HPDE6-E6E7 (cell line): ENCODE data around the gene KCTD2.
A peak's percentile ranks its signal among the peaks of the same experiment; 100 is the strongest.
"Not testable (repeated sequence)": the region's sequence is repeated elsewhere in the genome, so short reads cannot be mapped to it uniquely, and the experiment has no call there.

Experiments
- DNase-seq: peaks from one replicate; pipeline ENCODE4 v3.0.0; 2011; ENCODE audit warnings: missing footprints; ENCODE audit errors: extremely low spot score

The KCTD2 gene

GRCh38 chr17:75020331-75021110 is 26.5 kb upstream of the KCTD2 start:
- no peak for DNase-seq

GRCh38 chr17:75024686-75025397 is 22.2 kb upstream of the KCTD2 start:
- no peak for DNase-seq

DNA sequence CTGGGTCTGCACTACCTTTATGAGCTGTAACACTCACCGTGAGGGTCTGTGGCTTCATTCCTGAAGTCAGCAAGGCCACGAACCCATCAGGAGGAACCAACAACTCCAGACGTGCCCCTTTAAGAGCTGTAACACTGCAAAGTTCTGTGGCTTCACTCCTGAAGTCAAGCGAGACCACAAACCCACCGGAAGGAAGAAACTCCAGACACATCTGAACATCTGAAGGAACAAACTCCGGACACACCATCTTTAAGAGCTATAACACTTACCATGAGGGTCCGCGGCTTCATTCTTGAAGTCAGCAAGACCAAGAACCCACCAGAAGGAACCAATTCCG is 21.7 kb upstream of the KCTD2 start:
- DNase-seq: not testable (repeated sequence)

- not testable (repeated sequence) for DNase-seq
These were observed 20.4 kb upstream of the KCTD2 start for GRCh38 chr17:75026650-75027049.

DNA sequence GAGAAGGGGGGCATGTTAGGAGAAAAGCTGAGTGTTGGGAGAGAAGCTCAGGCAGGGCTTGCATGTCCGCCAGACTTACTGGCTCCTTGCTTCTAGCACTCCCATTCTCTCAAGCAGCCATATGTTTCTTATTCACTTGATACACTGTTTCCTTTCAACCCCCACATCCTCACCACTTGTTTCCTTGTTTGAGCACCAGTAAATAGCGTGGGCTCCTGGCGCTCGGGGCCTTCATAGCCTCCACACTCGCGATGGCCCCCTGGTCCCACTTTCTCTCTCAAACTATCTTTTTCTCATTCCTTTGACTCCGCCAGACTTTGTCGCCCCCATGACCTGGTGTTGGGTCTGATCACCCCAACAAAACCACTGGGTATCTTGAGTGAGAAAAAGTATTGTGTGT is 16.9 kb upstream of the KCTD2 start:
- no peak for DNase-seq

- peak; percentile 87 for DNase-seq
These were observed 14.9 kb upstream of the KCTD2 start for GRCh38 chr17:75031972-75032719.

DNA sequence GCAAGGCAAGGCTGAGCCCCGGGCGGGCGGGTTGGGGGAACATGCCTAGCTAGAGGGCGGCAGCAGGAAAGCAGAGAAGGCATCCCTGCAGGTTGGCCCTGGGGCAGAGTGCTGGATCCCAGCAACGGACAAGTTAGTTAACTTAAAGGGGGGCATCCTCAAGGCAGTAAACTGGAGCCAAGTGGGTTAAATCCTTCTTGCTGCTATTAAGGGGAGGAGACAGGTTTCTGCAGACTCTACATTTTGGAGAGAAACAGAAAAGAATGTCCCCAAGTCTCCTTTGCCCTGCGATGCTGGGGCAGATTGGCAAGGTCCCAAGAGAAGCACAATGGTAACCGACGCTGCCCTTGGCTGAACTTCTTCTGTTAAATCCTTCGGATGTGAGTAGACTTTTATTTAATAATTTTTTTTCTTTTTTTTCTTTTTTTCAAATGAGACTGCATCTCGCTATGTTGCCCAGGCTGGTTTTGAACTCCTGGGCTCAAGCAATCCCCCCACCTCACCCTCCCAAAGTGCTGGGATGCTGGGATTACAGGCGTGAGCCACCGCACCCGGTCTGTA is 14.2 kb upstream of the KCTD2 start:
- DNase-seq: no peak

DNA sequence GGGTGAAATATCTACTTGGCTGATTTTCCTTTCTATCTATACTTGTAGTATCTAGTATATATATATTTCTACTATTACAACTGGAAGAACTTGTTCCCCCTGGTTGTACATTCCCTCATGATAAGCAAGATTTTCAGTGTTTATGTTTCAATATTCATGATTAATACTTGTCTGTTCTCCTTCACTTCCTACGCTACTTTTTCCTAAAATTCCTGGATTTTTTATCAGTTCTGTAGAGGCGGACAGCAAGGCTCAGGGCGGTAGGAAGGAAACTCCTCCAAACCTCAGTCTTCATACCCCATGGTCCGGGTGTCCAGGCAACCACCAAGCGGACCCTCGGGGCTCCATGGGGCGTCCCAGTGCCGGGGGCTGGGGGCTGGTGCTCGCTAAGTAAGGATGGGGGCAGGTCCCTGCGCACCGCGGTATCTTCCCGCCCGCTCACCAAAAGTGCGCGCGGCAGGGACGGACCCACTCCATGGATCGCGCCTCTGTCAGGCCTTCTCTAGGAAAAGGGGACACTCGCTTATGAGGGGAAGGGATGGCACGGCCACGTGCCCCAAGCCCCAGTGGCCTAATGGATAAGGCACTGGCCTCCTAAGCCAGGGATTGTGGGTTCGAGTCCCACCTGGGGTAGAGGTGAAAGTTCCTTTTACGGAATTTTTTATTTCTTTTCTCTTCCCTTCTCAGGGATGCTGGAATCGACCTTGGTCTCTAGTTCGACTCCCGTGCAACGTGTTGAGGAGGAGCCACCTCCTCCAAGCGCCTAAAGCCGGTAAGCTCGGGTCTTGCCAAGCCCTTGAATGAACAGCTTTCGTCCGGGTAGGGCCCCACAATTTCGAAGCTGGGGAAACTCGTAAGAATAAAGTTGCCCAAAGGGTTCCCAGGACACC is 13.4 kb upstream of the KCTD2 start:
- DNase-seq: peak; percentile 83

GRCh38 chr17:75034236-75034908 is 12.7 kb upstream of the KCTD2 start:
- peak; percentile 54 for DNase-seq

DNA sequence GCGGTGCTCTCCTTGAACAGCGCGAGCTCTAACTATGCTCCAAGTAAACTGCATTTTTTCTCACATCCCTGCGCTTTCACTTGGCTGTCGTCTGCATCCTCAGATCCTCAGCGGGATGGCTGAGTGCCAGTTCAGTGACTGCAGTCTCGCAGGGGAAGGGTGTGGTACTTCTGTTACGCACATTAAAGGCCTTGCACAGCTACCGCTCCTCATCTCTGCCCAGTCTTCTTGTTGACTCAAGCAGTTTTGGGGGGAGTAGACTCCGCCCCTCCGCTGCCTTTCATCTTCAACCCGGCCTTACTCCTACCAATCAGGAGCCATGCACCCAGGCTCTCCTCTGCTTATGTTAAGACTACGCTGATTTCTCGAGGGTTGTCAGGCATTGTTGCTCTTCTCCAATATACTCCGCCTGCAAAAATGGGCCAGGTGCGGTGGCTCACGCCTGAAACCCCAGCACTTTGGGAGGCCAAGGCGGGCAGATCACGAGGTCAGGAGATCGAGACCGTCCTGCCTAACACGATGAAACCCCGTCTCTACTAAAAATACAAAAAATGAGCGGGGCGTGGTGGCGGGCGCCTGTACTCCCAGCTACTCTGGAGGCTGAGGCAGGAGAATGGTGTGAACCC is 10.3 kb upstream of the KCTD2 start:
- DNase-seq: no peak

DNA sequence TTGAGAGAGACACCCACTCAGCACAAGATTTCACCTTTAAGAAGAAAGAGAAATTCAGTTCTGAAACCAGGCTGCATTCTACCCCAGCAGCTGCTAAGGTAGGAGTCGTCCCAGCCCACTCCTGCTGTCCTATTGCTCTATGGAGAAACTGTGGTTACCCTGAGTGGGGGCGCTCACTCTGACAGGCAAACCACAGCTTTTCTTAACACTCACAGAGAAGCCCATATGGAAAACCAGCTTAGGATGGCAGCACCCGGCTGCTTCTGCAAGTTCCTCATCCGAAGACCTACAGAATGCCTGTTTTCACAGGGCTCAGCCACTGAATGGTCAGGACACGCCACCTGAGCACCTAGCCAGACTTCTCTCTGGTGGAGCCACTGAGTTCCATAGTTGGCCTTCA is 7.8 kb upstream of the KCTD2 start:
- no peak for DNase-seq

DNA sequence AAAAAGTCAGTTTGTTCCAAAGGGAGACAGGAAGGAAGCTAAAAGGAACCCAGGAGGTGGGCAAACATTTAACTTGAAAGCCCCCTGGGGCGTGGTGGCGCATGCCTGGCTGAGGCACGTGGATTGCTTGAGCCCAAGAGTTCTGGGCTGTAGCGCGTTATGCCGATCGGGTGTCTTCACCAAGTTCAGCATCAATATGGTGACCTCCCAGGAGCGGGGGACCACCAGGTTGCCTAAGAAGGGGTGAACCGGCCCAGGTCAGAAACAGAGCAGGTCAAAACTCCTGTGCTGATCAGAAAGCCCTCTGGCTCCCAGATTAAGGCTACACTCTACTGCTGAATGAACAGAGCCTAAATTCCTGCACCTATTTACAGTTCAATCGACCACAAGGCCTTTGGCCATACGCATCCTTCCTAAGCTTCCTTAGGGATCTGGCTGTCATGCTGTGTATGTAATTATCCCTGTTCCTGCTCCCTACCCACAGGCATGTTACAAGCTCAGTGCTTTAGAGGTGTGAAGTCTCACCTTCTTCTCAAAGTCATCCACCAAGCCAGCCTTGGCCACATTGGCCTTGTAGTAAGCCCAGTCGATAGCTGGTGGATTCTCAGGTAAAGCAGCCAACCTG is 5.3 kb upstream of the KCTD2 start:
- no peak for DNase-seq

DNA sequence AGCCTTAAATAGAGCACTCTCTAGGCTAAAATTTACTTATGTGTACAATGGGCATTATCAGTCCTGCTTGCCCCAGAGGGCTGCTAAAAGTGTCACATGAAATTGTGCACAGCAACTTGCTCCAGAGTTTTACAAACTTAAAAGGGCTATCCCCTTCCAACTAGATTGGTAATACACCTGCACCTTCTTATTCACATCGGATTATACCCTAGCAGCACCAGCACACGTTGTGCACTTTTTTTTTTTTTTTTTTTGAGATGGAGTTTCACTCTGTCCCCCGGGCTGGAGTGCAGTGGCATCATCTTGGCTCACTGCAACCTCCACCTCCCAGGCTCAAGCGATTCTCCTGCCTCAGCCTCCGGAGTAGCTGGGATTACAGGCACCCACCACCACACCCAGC is 3.2 kb upstream of the KCTD2 start:
- DNase-seq: not testable (repeated sequence)

DNA sequence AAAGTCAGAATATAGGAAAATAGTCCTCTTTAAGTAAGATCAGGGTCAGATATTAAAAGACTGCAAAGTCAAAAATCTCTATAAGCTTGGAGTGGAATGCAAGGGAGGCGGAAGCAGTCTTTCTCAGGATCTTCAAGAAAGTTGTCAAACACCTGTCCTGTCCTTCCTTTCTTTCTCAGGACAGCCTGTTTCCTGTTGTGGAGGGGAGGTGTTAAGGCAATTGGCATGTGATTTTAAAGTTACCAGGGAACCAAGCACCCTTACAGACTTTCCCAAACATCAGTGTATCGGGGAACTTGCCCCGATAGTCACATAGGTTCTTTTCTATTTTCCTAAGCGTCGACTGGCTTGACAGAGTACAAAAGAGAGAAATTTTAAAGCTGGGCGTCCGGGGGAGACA is 2.3 kb upstream of the KCTD2 start:
- no peak for DNase-seq

GRCh38 chr17:75045946-75046406 is 1.0 kb upstream of the KCTD2 start:
- DNase-seq: not testable (repeated sequence)

DNA sequence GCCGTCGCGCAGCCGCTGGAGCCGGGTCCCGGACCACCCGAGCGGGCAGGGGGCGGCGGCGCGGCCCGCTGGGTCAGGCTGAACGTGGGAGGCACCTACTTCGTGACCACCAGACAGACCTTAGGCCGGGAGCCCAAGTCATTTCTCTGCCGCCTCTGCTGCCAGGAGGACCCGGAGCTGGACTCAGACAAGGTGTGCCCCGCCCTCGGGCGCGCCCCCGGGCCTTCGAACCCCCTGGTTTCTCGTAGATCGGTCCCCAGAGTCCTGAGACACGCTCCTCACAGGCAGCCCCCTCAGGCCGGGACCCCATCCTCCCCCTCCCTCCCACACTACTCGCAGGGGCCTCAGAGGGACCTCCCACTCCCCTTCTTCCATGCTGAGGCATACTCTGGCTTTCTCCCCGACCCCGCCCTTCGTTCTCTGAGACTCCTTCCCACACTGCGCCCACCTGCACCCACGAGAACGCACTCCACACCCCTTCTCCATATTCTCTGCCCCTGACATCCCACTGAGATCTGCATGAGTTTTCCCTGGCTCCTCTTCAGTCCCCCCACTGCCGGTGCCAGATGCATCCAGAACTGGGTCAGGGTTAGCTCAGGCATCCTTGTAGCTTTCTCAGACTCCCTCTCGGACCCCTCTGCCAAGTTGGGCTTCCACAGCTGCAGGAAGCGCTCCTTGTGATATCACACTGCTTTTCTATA is 523 bp downstream of the KCTD2 start:
- DNase-seq: no peak

- DNase-seq: no peak
These were observed 1.3 kb downstream of the KCTD2 start for GRCh38 chr17:75048249-75048878.

GRCh38 chr17:75049057-75049456 is 2.0 kb downstream of the KCTD2 start:
- DNase-seq: no peak

DNA sequence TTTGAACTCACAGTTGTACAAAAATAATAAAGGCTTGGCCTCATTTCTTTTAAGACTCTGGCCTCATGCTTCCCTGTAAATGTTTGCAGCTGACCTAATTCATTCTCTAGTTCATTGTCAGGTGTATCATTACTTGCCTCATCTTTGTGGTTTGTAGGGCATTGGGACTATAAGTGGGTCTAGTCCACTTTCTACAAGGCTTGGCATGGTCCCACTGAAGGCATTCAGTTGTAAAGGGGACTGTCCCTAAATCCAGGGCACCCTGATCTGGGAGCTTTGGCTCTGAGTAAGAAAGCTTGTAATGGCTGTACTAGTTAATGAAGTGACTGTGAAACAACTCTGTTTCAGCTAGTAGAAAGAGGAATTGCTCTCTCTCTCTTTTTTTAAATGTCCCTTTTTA is 2.7 kb downstream of the KCTD2 start:
- no peak for DNase-seq
